Measurements from ENCODE around the gene LIFR. TPM values are rescaled to one million over a fixed set of nuclear protein-coding genes. Genes with fewer than 3 reads are reported as not detected.

Gene LIFR
- polyA plus RNA-seq, 1 donor (not counting 4 experiments of a cell fraction or from before 2014, with no cell fraction given): 1.1 TPM

DNA sequence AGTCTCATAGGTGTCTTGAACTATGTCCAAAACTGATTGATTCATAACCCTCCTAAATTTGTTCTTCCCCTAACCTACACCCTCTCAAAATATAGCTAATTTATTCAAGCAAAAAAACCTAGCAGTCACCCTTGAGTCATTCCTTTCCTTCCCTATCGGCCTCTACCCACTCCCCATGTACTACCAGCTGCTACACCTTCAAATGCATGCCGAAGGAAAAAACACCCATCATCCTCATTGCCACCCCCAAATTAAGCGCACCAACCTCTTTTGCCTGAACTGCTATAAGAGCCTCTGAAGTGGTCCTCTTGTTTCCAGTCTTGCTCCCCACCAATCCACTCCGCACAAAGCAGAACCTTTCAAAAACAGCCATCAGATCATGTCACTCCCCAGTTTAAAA is 12.6 kb downstream of the LIFR start:
- H3K9me1 ChIP-seq (ENCODE audit: control insufficient read depth, extremely low read depth, insufficient read depth, low read length): no peaks in the 10 kb centered on the region
- dilution Hi-C loops (cut with MboI; ENCODE audit: extremely low pct_ligation_motif_present, low sequenced_read_pairs): no loop called here
- H3K79me2 ChIP-seq (ENCODE audit: control insufficient read depth, insufficient read depth, low read length): no peaks in the 10 kb centered on the region
- no peaks in the 10 kb centered on the region for H3K4me1 ChIP-seq (ENCODE audit: control insufficient read depth, extremely low read depth, insufficient read depth, low read length)
- H4K20me1 ChIP-seq (ENCODE audit: control insufficient read depth, extremely low read depth, insufficient read depth, low read length): no peaks in the 10 kb centered on the region
- FAIRE-seq: no peak
- DNase-seq (ENCODE audit: low read depth, low spot score): no peak
- no peak overlapping the region for H3K4me2 ChIP-seq (ENCODE audit: control insufficient read depth, extremely low read depth, insufficient read depth, low read depth, low read length)
- H3K27ac ChIP-seq (ENCODE audit: control insufficient read depth, insufficient read depth, low read length): no peak overlapping the region
- H3K27me3 ChIP-seq (ENCODE audit: control insufficient read depth, extremely low read depth, insufficient read depth, low read length): no peaks in the 10 kb centered on the region
- H3K36me3 ChIP-seq (ENCODE audit: control insufficient read depth in 2 of 2, extremely low read depth in 1 of 2, insufficient read depth in 2 of 2, low read length in 2 of 2): no peaks in the 10 kb centered on the region
- H3K4me3 ChIP-seq (ENCODE audit: control insufficient read depth in 2 of 3, extremely low read depth in 1 of 3, insufficient read depth in 2 of 3, low read depth in 1 of 3, low read length in 3 of 3): no peak overlapping the region
- no peaks in the 10 kb centered on the region for H3K9me3 ChIP-seq (ENCODE audit: control insufficient read depth, low read depth, low read length)
- no peak overlapping the region for H3K9ac ChIP-seq (ENCODE audit: control insufficient read depth, extremely low read depth, insufficient read depth, low read length)
- TF ChIP-seq EZH2 (IDR thresholded peaks at IDR 0.05; ENCODE audit: low read length) (no peak), CTCF (optimal IDR thresholded peaks at IDR 0.05 in 1 of 3, IDR thresholded peaks at IDR 0.05 in 1 of 3, conservative IDR thresholded peaks at IDR 0.05 in 1 of 3; ENCODE audit: extremely low read depth in 1 of 3, insufficient read depth in 2 of 3, low read length in 3 of 3) (no peak)
- H2AFZ ChIP-seq (ENCODE audit: control insufficient read depth, low read length): no peak overlapping the region

DNA sequence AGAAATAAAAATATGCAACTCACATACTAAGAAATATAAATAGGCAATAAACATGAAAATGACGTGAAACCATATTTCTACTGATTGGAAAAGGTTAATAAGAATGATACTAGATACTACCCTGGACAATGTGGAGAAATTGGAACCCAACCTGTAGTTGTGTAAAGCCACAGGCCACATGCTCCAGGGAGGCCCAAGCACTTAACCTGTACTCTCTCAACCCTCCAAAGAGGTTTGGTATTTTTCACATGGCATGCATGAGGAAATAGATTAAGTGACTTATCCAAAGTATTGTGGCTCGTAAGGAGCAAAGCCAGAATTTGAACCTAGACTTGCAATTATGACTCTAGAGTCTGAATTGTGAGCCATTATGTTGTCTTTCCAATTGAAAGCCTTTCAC is 13.4 kb downstream of the LIFR start:
- Histone ChIP-seq H3K79me2 (ENCODE audit: control insufficient read depth, insufficient read depth, low read length) (no peaks in the 10 kb centered on the region), H3K4me2 (ENCODE audit: control insufficient read depth, extremely low read depth, insufficient read depth, low read depth, low read length) (no peak overlapping the region), H3K4me1 (ENCODE audit: control insufficient read depth, extremely low read depth, insufficient read depth, low read length) (no peaks in the 10 kb centered on the region), H3K9ac (ENCODE audit: control insufficient read depth, extremely low read depth, insufficient read depth, low read length) (no peak overlapping the region), H3K4me3 (ENCODE audit: control insufficient read depth in 2 of 3, extremely low read depth in 1 of 3, insufficient read depth in 2 of 3, low read depth in 1 of 3, low read length in 3 of 3) (no peak overlapping the region), H3K27me3 (ENCODE audit: control insufficient read depth, extremely low read depth, insufficient read depth, low read length) (no peaks in the 10 kb centered on the region), H3K27ac (ENCODE audit: control insufficient read depth, insufficient read depth, low read length) (no peak overlapping the region), H2AFZ (ENCODE audit: control insufficient read depth, low read length) (no peak overlapping the region), H4K20me1 (ENCODE audit: control insufficient read depth, extremely low read depth, insufficient read depth, low read length) (no peaks in the 10 kb centered on the region), H3K9me1 (ENCODE audit: control insufficient read depth, extremely low read depth, insufficient read depth, low read length) (no peaks in the 10 kb centered on the region), H3K36me3 (ENCODE audit: control insufficient read depth in 2 of 2, extremely low read depth in 1 of 2, insufficient read depth in 2 of 2, low read length in 2 of 2) (no peaks in the 10 kb centered on the region), H3K9me3 (ENCODE audit: control insufficient read depth, low read depth, low read length) (no peaks in the 10 kb centered on the region)
- FAIRE-seq: no peak
- no peak for DNase-seq (ENCODE audit: low read depth, low spot score)
- TF ChIP-seq EZH2 (IDR thresholded peaks at IDR 0.05; ENCODE audit: low read length): no peak
- TF ChIP-seq CTCF (optimal IDR thresholded peaks at IDR 0.05 in 1 of 3, IDR thresholded peaks at IDR 0.05 in 1 of 3, conservative IDR thresholded peaks at IDR 0.05 in 1 of 3; ENCODE audit: extremely low read depth in 1 of 3, insufficient read depth in 2 of 3, low read length in 3 of 3): no peak
- dilution Hi-C loops (cut with MboI; ENCODE audit: extremely low pct_ligation_motif_present, low sequenced_read_pairs): no loop called here
